HG03520 (cell line): ENCODE measurements around the gene CES4A.
"Not testable (repeated sequence)": the region's sequence is repeated elsewhere in the genome, so short reads cannot be mapped to it uniquely, and the experiment has no call there.

Experiments used
- ATAC-seq: cut with Tn5 transposase; IDR thresholded peaks from one replicate; pipeline ENCODE4 v1.9.1; 2021; ENCODE audit warnings: mild to moderate bottlenecking, moderate library complexity; ENCODE audit not compliant: unreplicated experiment

CES4A gene

DNA sequence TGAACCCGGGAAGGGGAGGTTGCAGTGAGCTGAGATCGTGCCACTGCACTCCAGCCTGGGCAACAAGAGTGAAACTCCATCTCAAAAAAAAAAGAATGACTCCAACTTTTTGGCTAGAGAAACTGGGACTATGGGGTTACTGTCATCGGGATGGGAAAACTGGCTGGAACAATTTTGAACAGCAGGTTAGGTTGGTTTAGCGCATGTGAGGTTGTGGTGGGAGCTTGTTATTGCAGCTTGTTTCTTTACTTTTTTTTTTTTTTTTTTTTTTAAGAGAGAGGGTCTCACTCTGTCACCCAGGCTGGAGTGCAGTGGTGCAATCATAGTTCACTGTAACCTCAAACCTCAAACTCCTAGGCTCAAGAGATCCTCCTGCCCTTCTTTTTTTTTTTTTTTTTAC, 53.1 kb downstream of the CES4A start:
- not testable (repeated sequence) for ATAC-seq

GRCh38 chr16:67043420-67043819, 55.0 kb downstream of the CES4A start:
- ATAC-seq, result no peak

- ATAC-seq, result no peak
Observed at GRCh38 chr16:67050796-67051195, 62.4 kb downstream of the CES4A start.

DNA sequence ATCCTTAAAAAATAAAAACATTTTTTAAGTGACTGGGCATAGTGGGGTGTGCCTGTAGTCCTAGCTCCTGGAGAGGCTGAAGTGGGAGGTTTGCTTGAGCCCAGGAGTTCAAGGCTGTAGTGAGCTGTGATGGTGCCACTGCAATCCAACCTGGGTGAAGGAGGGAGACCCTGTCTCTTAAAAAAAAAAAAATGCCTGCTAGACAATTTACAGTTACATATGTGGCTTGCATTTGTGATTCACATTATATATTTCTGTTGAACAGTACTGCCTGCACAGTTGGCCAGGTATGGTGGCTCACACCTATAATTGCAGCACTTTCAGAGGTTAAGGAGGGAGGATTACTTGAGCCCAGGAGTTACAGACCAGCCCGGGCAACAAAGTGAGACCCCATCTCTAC, 64.0 kb downstream of the CES4A start:
- no peak for ATAC-seq

DNA sequence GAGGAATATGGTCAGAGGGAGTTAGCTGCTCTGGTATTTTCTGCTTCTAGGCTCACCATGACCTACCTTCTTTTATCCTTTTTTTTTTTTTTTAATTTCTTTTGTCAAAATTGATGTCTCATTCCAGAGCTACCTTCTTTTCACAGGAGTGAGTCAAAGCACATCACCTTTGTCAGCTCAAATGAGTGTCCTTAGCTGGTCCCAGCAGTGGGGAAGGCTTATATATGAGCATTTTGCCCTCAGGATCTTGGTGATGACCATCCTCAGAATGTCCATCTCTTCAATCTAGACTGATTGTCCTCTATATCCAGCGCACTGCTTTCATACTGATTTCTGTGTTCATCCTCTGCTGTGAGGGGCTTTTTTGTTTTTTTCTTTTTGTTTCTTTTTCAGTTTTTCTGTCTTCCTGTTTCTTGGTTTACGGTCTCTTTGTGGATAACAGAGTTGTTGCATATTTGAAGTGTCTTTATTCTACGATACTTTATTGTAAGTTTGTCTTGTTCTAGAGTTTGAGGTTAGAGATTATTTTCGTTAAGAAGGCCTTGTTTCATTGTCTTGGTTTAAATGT, 65.5 kb downstream of the CES4A start:
- ATAC-seq, result no peak

- no peak for ATAC-seq
Observed at GRCh38 chr16:67054901-67055300, 66.5 kb downstream of the CES4A start.

DNA sequence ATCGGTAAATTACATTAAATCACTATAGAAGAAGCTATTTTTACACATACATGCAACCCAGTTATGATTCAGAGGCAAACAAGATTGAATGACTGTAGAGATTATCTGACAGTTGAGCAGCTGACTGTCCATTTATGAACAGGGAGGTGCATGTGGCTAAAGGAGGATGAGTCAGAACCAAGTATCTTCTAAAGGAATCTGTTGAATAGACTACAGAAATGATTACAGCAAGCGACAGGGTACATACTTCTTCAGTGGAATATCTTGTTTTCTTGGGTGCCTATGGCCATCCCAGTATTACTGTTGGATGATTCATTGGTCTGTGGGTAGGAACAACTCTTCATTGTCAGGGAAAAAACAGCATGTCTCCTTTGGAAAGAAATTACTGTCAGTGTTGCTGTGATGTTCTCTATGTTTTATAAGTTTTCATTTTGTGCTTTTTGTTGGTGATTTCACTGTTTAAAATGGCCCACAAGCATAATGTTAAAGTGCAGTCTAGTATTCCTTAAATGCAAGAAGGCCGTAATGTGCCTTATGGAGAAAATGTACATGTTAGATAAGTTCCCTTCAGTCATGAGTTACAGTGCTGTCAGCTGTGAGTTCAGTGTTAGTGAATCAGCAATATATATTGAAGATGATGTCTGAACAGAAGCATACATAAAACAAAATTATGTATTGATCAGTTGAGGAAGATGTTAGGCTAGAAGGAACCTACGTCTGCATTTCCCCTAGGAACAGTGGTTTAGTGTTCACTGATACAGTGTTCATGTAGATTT, 67.5 kb downstream of the CES4A start:
- no peak for ATAC-seq
